Astrocyte of the cerebellum (primary cell): ENCODE measurements around the gene ASZ1.

Source experiments
- DNase-seq: peaks from one replicate; pipeline ENCODE4 v3.0.0-alpha.2; 2011; ENCODE audit warnings: low read depth
- H3K4me3 ChIP-seq: 2 replicates; pipeline ENCODE4 v1.5.1; 2011; ENCODE audit warnings: mild to moderate bottlenecking, low read depth, low read length, moderate library complexity
- in situ Hi-C: cut with HindIII; loops from 2 replicates; pipeline ENCODE4 v1.10.0; 2017; ENCODE audit warnings: low sequenced_read_pairs
- TF ChIP-seq, protein P1 (sequence below): IDR thresholded peaks from 2 replicates; pipeline ENCODE4 v1.5.1; 2012; ENCODE audit warnings: low read length, low read depth, moderate library complexity, mild to moderate bottlenecking; ENCODE audit errors: missing control alignments

Gene ASZ1

DNA sequence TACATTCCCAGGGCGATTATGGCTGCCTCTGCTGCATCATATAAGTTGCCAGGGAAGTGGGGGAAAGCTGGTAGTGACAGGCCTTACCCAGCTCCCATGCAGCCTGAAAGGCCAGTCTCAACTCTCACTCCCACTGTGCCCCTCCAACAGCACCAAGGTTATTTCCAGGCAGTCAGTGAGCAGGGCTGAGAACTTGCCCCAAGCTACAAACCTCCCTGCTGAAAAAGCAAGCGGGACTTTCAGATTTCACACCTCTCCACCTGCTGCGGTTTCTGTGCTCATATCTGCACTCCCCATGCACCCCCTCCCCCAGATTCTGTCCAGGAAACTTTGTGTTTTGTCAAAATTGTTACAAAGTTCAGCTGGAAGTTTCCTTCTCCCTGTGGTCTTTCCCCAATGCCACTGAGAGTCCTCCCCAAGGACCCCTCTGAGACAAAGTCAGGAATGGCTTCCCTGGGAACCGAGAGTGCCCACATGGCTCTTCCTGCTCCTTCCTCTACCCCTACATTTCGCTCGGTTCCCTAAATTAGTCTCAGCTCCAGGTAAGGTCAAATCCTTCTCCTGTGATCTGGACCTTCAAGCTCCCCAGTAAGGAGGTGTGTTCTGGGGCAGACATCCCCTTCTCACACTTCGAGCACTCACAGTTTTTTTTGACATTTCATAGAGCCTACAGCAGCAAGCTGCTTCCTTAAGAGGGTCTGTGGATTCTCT, 79.2 kb downstream of the ASZ1 start:
- DNase-seq: no peak
- in situ Hi-C loops: no loop called here
- TF ChIP-seq, protein P1, sequence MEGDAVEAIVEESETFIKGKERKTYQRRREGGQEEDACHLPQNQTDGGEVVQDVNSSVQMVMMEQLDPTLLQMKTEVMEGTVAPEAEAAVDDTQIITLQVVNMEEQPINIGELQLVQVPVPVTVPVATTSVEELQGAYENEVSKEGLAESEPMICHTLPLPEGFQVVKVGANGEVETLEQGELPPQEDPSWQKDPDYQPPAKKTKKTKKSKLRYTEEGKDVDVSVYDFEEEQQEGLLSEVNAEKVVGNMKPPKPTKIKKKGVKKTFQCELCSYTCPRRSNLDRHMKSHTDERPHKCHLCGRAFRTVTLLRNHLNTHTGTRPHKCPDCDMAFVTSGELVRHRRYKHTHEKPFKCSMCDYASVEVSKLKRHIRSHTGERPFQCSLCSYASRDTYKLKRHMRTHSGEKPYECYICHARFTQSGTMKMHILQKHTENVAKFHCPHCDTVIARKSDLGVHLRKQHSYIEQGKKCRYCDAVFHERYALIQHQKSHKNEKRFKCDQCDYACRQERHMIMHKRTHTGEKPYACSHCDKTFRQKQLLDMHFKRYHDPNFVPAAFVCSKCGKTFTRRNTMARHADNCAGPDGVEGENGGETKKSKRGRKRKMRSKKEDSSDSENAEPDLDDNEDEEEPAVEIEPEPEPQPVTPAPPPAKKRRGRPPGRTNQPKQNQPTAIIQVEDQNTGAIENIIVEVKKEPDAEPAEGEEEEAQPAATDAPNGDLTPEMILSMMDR: no peak
- no peak overlapping the region for H3K4me3 ChIP-seq

DNA sequence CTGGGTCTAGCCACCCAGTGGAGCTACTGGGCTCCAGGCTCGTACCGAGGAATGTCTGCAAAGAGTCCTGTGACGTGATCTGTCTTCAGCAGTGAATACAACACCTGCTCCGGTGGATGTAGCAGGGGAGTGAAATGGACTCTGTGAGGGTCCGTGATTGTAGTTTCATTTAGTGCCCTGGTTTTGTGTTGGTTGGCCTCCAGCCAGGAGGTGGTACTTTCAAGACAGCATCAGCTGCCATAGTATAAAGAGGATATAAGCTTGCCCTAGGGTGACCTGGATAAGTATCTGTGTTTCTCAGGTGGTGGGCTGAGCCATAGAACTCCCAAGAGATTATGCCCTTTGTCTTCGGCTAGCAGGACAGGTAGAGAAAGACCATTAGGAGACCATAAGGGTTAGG, 79.8 kb downstream of the ASZ1 start:
- TF ChIP-seq, protein P1: no peak
- in situ Hi-C loops: no loop called here

DNA sequence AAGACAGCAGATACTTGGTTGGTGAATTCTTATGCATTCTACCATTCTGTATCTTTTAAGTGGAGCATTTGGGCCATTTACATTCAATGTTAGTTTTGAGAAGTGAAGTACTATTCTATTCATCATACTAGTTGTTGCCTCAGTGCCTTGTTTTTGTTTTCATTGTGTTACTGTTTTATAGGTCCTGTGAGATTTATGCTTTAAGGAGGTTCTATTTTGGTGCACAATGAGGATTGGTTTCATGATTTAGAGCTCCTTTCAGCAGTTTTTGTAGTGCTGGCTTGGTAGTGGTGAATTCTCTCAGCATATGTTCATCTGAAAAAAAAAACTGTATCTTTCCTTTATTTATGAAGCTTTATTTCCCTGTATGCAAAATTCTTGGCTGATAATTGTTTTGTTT, 81.1 kb downstream of the ASZ1 start:
- TF ChIP-seq, protein P1: no peak
- no peak for DNase-seq
- in situ Hi-C loops: no loop called here
- no peak overlapping the region for H3K4me3 ChIP-seq

More for the DNA sequence above, 79.8 kb downstream of the ASZ1 start:
- no peak for DNase-seq
- H3K4me3 ChIP-seq: no peak overlapping the region

DNA sequence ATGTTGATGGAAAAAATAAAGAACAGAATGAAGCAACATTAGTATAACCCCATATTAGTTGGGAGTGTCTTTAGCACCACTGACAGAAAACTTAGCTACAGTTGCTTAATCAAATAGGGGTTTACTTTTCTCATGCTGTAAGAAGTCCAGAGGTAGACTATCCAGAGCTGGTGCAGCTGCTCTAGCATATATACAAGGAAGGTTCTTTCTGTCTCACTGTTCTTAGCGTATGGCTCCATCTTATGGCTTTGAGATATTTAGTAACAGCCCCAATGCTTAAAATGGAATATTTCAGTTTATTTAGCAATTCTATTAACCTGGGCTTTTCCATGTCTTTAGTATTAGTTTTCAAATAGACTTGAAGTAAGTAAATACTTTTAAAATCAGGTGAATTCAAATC, 89.3 kb downstream of the ASZ1 start:
- TF ChIP-seq, protein P1: no peak
- in situ Hi-C loops: no loop called here
- no peak for DNase-seq
- H3K4me3 ChIP-seq: no peak overlapping the region

DNA sequence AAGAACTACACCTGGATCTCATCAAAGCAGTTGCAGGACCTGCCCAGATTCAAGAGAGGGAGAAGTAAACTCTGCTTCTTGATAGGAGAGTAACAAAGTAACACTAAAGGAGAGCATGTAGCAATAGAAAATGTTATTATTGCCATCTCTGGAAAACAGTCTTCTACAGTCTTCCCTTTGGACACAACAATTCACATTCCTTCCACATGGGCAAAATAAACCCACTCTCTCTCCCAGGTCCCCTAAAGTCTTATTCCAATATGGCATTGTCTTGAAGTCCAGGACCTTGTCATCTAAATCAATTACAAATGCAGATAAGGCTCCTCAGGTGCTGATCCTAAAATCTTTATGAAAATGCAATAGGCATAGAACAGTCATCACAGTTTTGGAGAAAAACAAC, 94.1 kb downstream of the ASZ1 start:
- TF ChIP-seq, protein P1: no peak
- no peak overlapping the region for H3K4me3 ChIP-seq
- in situ Hi-C loops: no loop called here
- DNase-seq: no peak

DNA sequence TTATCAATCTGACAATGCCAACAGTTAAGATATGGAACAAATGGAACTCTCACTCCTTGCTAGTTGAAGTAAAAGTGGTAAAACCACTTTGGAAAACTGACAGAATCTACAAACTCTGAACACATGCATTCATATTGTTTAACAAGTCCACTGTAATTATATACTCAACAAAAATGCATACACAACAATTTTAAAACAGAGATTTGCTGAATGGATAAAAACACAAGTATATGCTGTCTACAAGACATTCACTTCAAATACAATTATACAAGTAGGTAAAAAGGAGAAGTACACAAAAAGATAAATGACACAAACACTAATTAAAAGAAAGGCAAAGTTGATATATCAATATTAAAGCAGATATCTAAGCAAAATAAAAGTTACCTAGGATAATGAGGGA, 95.3 kb downstream of the ASZ1 start:
- no peak overlapping the region for H3K4me3 ChIP-seq
- TF ChIP-seq, protein P1: no peak
- in situ Hi-C loops: no loop called here
- no peak for DNase-seq
